CD4-positive, alpha-beta T cell treated with Interleukin-4 for 1 hour (primary cell): Measurements from ENCODE around the gene C1orf115.
"Not testable (repeated sequence)": the region's sequence is repeated elsewhere in the genome, so short reads cannot be mapped to it uniquely, and the experiment has no call there.

ENCODE experiments used
- DNase-seq, 2 donors: peaks; one replicate each; pipeline ENCODE4 v3.0.0-alpha.2; 2020 to 2022

C1orf115 gene

GRCh38 chr1:220690140-220691052, at the start of gene C1orf115:
Gene C1orf115 (plus strand): TSS chr1:220690363. CDS start chr1:220690403, 40 bp downstream.
- peak; percentile 70 to 74 for DNase-seq

GRCh38 chr1:220642285-220642684, 47.9 kb upstream of the C1orf115 start:
- DNase-seq, result no peak

- DNase-seq, result no peak
Observed at GRCh38 chr1:220652995-220653394, 37.2 kb upstream of the C1orf115 start.

GRCh38 chr1:220655509-220655908, 34.7 kb upstream of the C1orf115 start:
- DNase-seq, result no peak

- no peak for DNase-seq
Observed at GRCh38 chr1:220655961-220656740, 34.0 kb upstream of the C1orf115 start.

GRCh38 chr1:220666349-220666748, 23.8 kb upstream of the C1orf115 start:
- DNase-seq, result no peak

- DNase-seq, result no peak
Observed at GRCh38 chr1:220669005-220669404, 21.2 kb upstream of the C1orf115 start.

- no peak for DNase-seq
Observed at GRCh38 chr1:220670365-220670764, 19.8 kb upstream of the C1orf115 start.

- DNase-seq, result no peak
Observed at GRCh38 chr1:220673921-220674320, 16.2 kb upstream of the C1orf115 start.

GRCh38 chr1:220677251-220677650, 12.9 kb upstream of the C1orf115 start:
- no peak for DNase-seq

GRCh38 chr1:220680085-220680687, 10.0 kb upstream of the C1orf115 start:
- peak in 1 of 2 donors; percentile 42 for DNase-seq

GRCh38 chr1:220681220-220681880, 8.8 kb upstream of the C1orf115 start:
- no peak for DNase-seq

GRCh38 chr1:220682901-220683576, 7.1 kb upstream of the C1orf115 start:
- no peak for DNase-seq

- DNase-seq, result not testable (repeated sequence)
Observed at GRCh38 chr1:220683716-220684115, 6.4 kb upstream of the C1orf115 start.

- no peak for DNase-seq
Observed at GRCh38 chr1:220684890-220685289, 5.3 kb upstream of the C1orf115 start.

- no peak for DNase-seq
Observed at GRCh38 chr1:220685879-220686278, 4.3 kb upstream of the C1orf115 start.

GRCh38 chr1:220687809-220688208, 2.4 kb upstream of the C1orf115 start:
- DNase-seq, result no peak

GRCh38 chr1:220689666-220690065, 497 bp upstream of the C1orf115 start:
- DNase-seq, result no peak

- DNase-seq, result no peak
Observed at GRCh38 chr1:220691053-220691684, 1.0 kb downstream of the C1orf115 start.

GRCh38 chr1:220692436-220693228, 2.5 kb downstream of the C1orf115 start:
- DNase-seq, result no peak

GRCh38 chr1:220694866-220695382, 4.8 kb downstream of the C1orf115 start:
- DNase-seq, result no peak
